Measurements from ENCODE around the gene SYDE1. TPM values are rescaled to one million over a fixed set of nuclear protein-coding genes. Genes with fewer than 3 reads are reported as not detected.
"Not testable (repeated sequence)": the region's sequence is repeated elsewhere in the genome, so short reads cannot be mapped to it uniquely, and the experiment has no call there.

Gene SYDE1, protein sequence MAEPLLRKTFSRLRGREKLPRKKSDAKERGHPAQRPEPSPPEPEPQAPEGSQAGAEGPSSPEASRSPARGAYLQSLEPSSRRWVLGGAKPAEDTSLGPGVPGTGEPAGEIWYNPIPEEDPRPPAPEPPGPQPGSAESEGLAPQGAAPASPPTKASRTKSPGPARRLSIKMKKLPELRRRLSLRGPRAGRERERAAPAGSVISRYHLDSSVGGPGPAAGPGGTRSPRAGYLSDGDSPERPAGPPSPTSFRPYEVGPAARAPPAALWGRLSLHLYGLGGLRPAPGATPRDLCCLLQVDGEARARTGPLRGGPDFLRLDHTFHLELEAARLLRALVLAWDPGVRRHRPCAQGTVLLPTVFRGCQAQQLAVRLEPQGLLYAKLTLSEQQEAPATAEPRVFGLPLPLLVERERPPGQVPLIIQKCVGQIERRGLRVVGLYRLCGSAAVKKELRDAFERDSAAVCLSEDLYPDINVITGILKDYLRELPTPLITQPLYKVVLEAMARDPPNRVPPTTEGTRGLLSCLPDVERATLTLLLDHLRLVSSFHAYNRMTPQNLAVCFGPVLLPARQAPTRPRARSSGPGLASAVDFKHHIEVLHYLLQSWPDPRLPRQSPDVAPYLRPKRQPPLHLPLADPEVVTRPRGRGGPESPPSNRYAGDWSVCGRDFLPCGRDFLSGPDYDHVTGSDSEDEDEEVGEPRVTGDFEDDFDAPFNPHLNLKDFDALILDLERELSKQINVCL
- total RNA-seq (2014; rRNA removed; shearing (Covaris generic)) = 9.2 and 11.4 TPM in 2 replicates
- polyA plus RNA-seq (2015; cell fraction: cytosol; rRNA removed) = 13.5 and 19.0 TPM in 2 replicates
- polyA plus RNA-seq (2015; cell fraction: nucleus; rRNA removed) = 16.5 and 26.8 TPM in 2 replicates

GRCh38 chr19:15107061-15108010 is at the start of gene SYDE1:
Gene SYDE1, plus strand, starts transcription at chr19:15107401. Its CDS starts 33 bp downstream, at chr19:15107434.
- DNase-seq (ENCODE audit: low read depth, low spot score) = peak; percentile 28
- in situ Hi-C loops (cut with HindIII; ENCODE audit: low pct_unique_long_range_greater_than_20kb, low sequenced_read_pairs) = no loop called here

DNA sequence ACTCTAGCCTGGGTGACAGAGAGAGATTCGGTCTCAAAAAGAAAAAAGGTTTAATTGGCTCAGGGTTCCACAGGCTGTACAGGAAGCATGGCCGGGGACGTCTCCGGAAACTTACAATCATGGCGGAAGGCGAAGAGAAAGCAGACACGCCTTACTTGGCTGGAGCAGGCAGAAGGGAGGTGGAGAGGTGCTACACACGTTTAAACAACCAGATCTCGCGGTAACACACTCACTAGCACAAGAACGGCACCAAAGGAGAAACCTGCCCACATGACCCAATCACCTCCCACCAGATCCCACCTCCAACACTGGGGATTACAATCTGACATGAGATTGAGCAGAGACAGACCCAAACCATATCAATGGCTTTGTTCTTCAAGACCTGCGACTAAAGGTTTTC is 45.2 kb upstream of the SYDE1 start:
- DNase-seq (ENCODE audit: low read depth, low spot score) = no peak
- in situ Hi-C loops (cut with HindIII; ENCODE audit: low pct_unique_long_range_greater_than_20kb, low sequenced_read_pairs) = no loop called here

DNA sequence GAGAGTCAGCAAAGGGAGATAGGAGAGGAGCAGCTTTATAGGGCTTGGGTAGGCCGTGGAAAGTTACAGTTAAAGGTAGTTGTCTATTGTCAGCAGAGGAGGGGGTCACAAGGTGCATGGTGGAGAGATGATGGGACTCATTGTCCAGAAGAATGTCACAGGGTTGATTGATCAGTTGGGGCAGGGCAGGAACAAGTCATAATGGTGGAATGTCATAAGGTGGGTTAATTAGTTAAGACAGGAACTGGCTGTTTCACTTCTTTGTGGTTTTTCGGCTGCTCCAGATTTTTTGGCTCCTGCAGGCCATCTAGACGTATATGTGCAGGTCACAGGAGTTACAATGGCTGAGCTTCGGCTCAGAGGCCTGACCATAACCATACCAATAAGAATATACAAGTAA is 36.8 kb upstream of the SYDE1 start:
- in situ Hi-C loops (cut with HindIII; ENCODE audit: low pct_unique_long_range_greater_than_20kb, low sequenced_read_pairs); DNase-seq (ENCODE audit: low read depth, low spot score): not testable (repeated sequence)

DNA sequence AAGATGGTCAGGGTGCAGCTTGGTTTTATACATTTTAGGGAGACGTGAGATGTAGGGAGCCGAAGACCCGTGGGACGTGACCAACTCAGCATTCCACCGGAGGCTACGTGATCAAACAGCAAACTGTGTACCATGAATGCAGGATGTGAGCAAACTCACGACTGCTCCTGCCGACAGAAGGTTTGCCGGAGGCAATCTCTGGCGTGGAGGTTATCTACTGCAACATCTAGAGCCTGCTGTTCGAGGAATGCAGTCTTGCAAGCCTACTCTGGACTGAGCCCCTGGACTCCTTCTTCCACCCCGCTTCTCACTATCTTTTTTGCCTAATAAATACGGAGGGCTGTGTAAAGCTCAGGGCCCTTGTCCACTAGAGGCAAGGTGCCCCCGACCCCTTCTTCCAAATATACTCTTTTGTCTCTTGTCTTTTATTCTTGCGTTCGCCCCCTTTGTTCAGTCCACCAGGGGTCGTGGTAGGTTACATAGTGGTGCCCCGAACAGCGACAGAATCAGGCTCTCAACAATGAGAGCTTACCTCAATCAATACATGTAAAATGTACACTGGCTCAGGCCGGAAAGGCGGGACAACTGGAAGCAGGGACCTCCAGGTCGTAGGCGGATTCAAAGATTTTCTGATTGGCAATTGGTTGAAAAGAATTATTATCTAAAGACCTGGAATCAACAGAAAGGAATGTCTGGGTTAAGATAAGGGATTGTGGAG is 34.1 kb upstream of the SYDE1 start:
- in situ Hi-C loops (cut with HindIII; ENCODE audit: low pct_unique_long_range_greater_than_20kb, low sequenced_read_pairs) = no loop called here
- no peak for DNase-seq (ENCODE audit: low read depth, low spot score)

DNA sequence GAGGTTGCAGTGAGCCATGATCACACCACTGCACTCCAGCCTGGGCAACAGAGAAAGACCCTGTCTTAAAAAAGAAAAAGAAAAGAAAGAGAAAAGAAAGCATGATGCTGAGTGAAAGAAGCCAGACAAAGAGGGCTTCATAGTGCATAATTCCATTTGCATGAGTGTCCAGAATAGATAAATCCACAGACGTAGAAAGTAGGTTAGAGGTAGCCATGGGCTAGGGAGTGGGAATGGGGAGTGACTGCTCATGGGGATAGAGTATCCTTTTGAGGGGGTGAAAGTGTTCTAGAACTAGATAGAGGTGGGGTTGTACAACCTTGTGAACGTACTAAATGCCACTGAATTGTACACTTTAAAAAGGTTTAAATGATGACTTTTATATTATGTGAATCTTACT is 32.8 kb upstream of the SYDE1 start:
- DNase-seq (ENCODE audit: low read depth, low spot score) = no peak
- in situ Hi-C loops (cut with HindIII; ENCODE audit: low pct_unique_long_range_greater_than_20kb, low sequenced_read_pairs) = no loop called here

GRCh38 chr19:15075806-15076205 is 31.4 kb upstream of the SYDE1 start:
- no peak for DNase-seq (ENCODE audit: low read depth, low spot score)
- in situ Hi-C loops (cut with HindIII; ENCODE audit: low pct_unique_long_range_greater_than_20kb, low sequenced_read_pairs) = no loop called here

GRCh38 chr19:15080002-15080401 is 27.2 kb upstream of the SYDE1 start:
- DNase-seq (ENCODE audit: low read depth, low spot score); in situ Hi-C loops (cut with HindIII; ENCODE audit: low pct_unique_long_range_greater_than_20kb, low sequenced_read_pairs): not testable (repeated sequence)

DNA sequence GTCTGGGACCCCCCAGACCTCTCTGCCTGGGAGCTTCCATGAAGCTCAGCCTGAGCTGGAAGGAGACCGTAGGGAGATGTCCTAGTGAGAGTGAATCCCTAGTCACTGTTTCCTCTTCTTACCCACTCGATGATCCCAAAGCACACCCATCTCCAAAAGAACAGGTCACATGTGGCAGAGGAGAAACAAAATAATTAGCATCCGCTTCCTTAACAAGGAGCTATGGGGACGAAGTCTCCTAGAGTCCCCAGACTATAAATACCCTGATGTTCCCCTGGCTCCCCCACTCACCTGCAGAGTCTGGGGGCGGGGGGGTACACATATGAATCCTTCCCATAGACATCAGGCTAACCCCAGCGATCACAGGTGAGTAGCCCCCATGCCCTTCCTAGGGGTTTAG is 25.3 kb upstream of the SYDE1 start, which contains the start of gene OR1I1:
Gene OR1I1 (plus strand): TSS at position 301 of the 400 bp plus-strand sequence. CDS start 4,855 bp downstream, outside the sequence.
- DNase-seq (ENCODE audit: low read depth, low spot score) = no peak
- in situ Hi-C loops (cut with HindIII; ENCODE audit: low pct_unique_long_range_greater_than_20kb, low sequenced_read_pairs) = no loop called here

GRCh38 chr19:15087182-15087581 is 20.0 kb upstream of the SYDE1 start:
- in situ Hi-C loops (cut with HindIII; ENCODE audit: low pct_unique_long_range_greater_than_20kb, low sequenced_read_pairs) = no loop called here
- no peak for DNase-seq (ENCODE audit: low read depth, low spot score)

- in situ Hi-C loops (cut with HindIII; ENCODE audit: low pct_unique_long_range_greater_than_20kb, low sequenced_read_pairs) = no loop called here
- DNase-seq (ENCODE audit: low read depth, low spot score) = peak; percentile 75
These were observed 15.1 kb upstream of the SYDE1 start for GRCh38 chr19:15091918-15092753.

- no peak for DNase-seq (ENCODE audit: low read depth, low spot score)
- in situ Hi-C loops (cut with HindIII; ENCODE audit: low pct_unique_long_range_greater_than_20kb, low sequenced_read_pairs) = no loop called here
These were observed 14.2 kb upstream of the SYDE1 start for GRCh38 chr19:15093001-15093400.

DNA sequence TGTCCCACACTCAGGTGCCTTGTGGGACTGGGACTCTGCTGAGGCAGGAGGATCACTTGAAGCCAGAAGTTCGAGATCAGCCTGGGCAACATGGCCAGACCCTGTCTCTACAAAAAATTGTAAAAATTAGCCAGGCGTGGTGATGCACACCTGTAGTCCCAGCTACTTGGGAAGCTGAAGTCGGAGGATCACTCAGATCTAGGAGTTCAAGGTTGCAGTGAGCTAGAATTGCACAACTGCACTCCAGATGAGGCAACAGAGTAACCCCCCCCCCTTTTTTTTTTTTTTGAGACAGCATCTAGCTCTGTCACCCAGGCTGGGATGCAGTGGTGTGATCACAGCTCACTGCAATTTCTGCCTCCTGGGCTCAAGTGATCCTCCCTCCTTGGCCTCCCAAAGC is 11.0 kb upstream of the SYDE1 start:
- DNase-seq (ENCODE audit: low read depth, low spot score) = no peak
- in situ Hi-C loops (cut with HindIII; ENCODE audit: low pct_unique_long_range_greater_than_20kb, low sequenced_read_pairs) = no loop called here

- in situ Hi-C loops (cut with HindIII; ENCODE audit: low pct_unique_long_range_greater_than_20kb, low sequenced_read_pairs); DNase-seq (ENCODE audit: low read depth, low spot score): not testable (repeated sequence)
These were observed 9.2 kb upstream of the SYDE1 start for GRCh38 chr19:15097980-15098379.

GRCh38 chr19:15098460-15098859 is 8.7 kb upstream of the SYDE1 start:
- DNase-seq (ENCODE audit: low read depth, low spot score) = no peak

DNA sequence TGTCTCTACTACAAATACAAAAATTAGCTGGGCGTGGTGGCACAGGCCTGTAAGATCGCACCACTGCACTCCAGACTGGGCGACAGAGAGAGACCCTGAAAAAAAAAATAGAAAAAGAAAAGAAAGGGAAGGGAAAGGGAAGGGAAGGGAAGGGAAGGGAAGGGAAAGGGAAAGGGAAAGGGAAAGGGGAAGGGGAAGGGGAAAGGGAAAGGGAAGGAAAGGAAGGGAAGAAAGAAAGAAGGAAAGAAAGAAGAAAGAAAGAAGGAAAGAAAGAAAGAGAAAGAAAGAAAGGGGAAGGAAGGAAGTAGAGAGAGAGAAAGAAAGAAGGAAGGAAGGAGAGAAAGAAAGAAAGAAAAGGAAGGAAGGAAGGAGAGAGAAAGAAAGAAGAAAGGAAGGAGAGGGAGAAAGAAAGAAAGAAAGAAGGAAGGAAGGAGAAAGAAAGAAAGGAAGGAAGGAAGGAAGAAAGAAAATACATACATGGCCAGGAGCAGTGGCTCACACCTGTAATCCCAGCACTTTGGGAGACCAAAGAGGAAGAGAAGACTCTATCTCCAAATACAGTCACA is 8.1 kb upstream of the SYDE1 start:
- in situ Hi-C loops (cut with HindIII; ENCODE audit: low pct_unique_long_range_greater_than_20kb, low sequenced_read_pairs) = no loop called here
- DNase-seq (ENCODE audit: low read depth, low spot score) = no peak

More at GRCh38 chr19:15098460-15098859, 8.7 kb upstream of the SYDE1 start:
- in situ Hi-C loops (cut with HindIII; ENCODE audit: low pct_unique_long_range_greater_than_20kb, low sequenced_read_pairs) = no loop called here

All from SK-MEL-5 (cell line).